ENCODE measurements around the gene TSHZ1.

The TSHZ1 gene

GRCh38 chr18:75316223-75316622 lies 105.6 kb downstream of the TSHZ1 start:
- CTCF ChIA-PET = no interaction called here
- no peak overlapping the region for H3K27ac ChIP-seq
- TF ChIP-seq CTCF (conservative IDR thresholded peaks at IDR 0.05; ENCODE audit: low read depth) = no peak
- DNase-seq (ENCODE audit: low spot score) = no peak
- POLR2A ChIA-PET (ENCODE audit: low non-redundant PET) = no interaction called here

- ChIA-PET CTCF (no interaction called here), POLR2A (ENCODE audit: low non-redundant PET) (no interaction called here)
- no peak overlapping the region for H3K27ac ChIP-seq
- no peak for DNase-seq (ENCODE audit: low spot score)
- no peak for TF ChIP-seq CTCF (conservative IDR thresholded peaks at IDR 0.05; ENCODE audit: low read depth)
These were observed 106.2 kb downstream of the TSHZ1 start for GRCh38 chr18:75316826-75317225.

GRCh38 chr18:75317300-75317699 lies 106.7 kb downstream of the TSHZ1 start:
- ChIA-PET CTCF (no interaction called here), POLR2A (ENCODE audit: low non-redundant PET) (no interaction called here)
- H3K27ac ChIP-seq = no peak overlapping the region
- TF ChIP-seq CTCF (conservative IDR thresholded peaks at IDR 0.05; ENCODE audit: low read depth) = no peak
- DNase-seq (ENCODE audit: low spot score) = no peak

- DNase-seq (ENCODE audit: low spot score) = no peak
- H3K27ac ChIP-seq = no peak overlapping the region
- TF ChIP-seq CTCF (conservative IDR thresholded peaks at IDR 0.05; ENCODE audit: low read depth) = no peak
- CTCF ChIA-PET = no interaction called here
- POLR2A ChIA-PET (ENCODE audit: low non-redundant PET) = no interaction called here
These were observed 107.1 kb downstream of the TSHZ1 start for GRCh38 chr18:75317703-75318102.

- CTCF ChIA-PET = no interaction called here
- POLR2A ChIA-PET (ENCODE audit: low non-redundant PET) = no interaction called here
- H3K27ac ChIP-seq = no peak overlapping the region
- no peak for DNase-seq (ENCODE audit: low spot score)
- no peak for TF ChIP-seq CTCF (conservative IDR thresholded peaks at IDR 0.05; ENCODE audit: low read depth)
These were observed 109.3 kb downstream of the TSHZ1 start for GRCh38 chr18:75319905-75320304.

GRCh38 chr18:75320506-75320905 lies 109.9 kb downstream of the TSHZ1 start:
- H3K27ac ChIP-seq = no peak overlapping the region
- POLR2A ChIA-PET (ENCODE audit: low non-redundant PET) = no interaction called here
- DNase-seq (ENCODE audit: low spot score) = no peak
- no peak for TF ChIP-seq CTCF (conservative IDR thresholded peaks at IDR 0.05; ENCODE audit: low read depth)
- CTCF ChIA-PET = no interaction called here

- TF ChIP-seq CTCF (conservative IDR thresholded peaks at IDR 0.05; ENCODE audit: low read depth) = no peak
- DNase-seq (ENCODE audit: low spot score) = no peak
- H3K27ac ChIP-seq = no peak overlapping the region
- ChIA-PET CTCF (no interaction called here), POLR2A (ENCODE audit: low non-redundant PET) (no interaction called here)
These were observed 110.8 kb downstream of the TSHZ1 start for GRCh38 chr18:75321431-75321830.
